OCI-LY1 (cell line): Measurements from ENCODE around the gene CYP2A13.
"Not testable (repeated sequence)": the region's sequence is repeated elsewhere in the genome, so short reads cannot be mapped to it uniquely, and the experiment has no call there.

Experiments
- EZH2 ChIP-seq: fragments of 200-600 bp; sonication (generic), shearing (Covaris generic); IDR thresholded peaks from 2 replicates; pipeline ENCODE4 v1.8.0; 2017; ENCODE audit warnings: borderline replicate concordance, mixed run types, mild to moderate bottlenecking, antibody characterized with exemption, low read length, moderate library complexity, mixed read lengths
- TF ChIP-seq, protein P1 (sequence below): fragments of 200-600 bp; sonication (generic), shearing (Covaris generic); IDR thresholded peaks from 2 replicates; pipeline ENCODE4 v1.5.1; 2017; ENCODE audit warnings: mild to moderate bottlenecking, antibody characterized with exemption, low read length, moderate library complexity, mixed read lengths

DNA sequence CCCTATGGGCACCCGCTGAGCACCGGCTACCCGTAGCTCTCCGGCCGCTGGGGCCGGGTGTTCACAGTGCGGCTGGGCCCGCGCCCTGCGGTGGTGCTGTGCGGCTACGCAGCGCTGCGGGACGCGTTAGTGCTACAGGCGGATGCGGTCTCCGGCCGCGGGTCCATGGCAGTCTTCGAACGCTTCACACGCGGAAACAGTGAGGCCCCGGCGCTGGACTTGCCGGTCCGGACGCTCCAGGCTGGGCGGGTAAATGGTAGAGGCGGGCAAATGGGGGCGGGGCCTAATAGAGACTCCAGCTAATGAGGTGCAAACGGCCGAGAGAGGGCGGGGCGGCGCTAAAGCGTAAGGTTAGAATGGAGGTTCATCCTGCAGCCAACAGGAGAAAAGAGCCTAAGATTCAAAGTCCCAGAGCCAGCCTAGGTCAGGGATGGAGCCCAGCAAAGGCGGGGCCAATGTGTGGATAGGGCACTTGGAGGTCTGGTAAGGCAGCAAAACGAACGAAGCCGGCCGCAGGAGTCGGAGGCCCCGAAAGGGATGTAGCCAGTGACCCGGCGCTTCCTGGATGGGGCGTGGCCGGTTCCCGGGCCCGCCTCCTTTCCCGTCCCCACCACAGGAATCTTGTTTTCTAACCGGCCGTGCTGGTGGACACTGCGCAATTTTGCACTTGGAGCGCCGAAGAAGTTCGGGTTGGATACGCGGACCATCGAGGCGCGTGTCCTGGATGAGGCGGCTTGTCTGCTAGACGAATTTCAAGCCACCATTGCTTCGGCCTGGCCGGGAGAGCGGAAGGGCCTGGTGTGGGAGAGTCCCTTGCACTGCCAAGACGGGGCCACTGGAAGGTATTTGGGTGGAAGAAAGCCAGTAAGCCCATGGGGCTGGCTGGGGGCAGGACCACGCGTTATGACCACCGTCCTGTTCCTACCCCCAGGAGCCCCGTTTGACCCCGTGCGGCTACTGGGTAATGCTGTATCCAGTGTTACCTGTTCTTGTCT lies 47.4 kb downstream of the CYP2A13 start:
- TF ChIP-seq, protein P1, sequence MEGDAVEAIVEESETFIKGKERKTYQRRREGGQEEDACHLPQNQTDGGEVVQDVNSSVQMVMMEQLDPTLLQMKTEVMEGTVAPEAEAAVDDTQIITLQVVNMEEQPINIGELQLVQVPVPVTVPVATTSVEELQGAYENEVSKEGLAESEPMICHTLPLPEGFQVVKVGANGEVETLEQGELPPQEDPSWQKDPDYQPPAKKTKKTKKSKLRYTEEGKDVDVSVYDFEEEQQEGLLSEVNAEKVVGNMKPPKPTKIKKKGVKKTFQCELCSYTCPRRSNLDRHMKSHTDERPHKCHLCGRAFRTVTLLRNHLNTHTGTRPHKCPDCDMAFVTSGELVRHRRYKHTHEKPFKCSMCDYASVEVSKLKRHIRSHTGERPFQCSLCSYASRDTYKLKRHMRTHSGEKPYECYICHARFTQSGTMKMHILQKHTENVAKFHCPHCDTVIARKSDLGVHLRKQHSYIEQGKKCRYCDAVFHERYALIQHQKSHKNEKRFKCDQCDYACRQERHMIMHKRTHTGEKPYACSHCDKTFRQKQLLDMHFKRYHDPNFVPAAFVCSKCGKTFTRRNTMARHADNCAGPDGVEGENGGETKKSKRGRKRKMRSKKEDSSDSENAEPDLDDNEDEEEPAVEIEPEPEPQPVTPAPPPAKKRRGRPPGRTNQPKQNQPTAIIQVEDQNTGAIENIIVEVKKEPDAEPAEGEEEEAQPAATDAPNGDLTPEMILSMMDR: not testable (repeated sequence)
- TF ChIP-seq EZH2: not testable (repeated sequence)
